GM12873 (cell line): ENCODE measurements around the gene GRSF1.

Source experiments
- CTCF ChIP-seq: IDR thresholded peaks from 2 replicates; pipeline ENCODE4 v1.5.1; 2012; ENCODE audit warnings: low read depth, mild to moderate bottlenecking, moderate library complexity, low read length, control low read depth; ENCODE audit not compliant: insufficient read depth; ENCODE audit errors: missing control alignments

The GRSF1 gene

GRCh38 chr4:70802928-70803580 is 36.6 kb downstream of the GRSF1 start:
- no peak for TF ChIP-seq CTCF

- TF ChIP-seq CTCF, result no peak
Measured at GRCh38 chr4:70801265-70801809, 38.4 kb downstream of the GRSF1 start.

GRCh38 chr4:70793626-70794025 is 46.1 kb downstream of the GRSF1 start:
- no peak for TF ChIP-seq CTCF

- TF ChIP-seq CTCF, result no peak
Measured at GRCh38 chr4:70788733-70789132, 51.0 kb downstream of the GRSF1 start.

GRCh38 chr4:70787496-70787895 is 52.2 kb downstream of the GRSF1 start:
- TF ChIP-seq CTCF, result no peak

GRCh38 chr4:70783096-70783495 is 56.6 kb downstream of the GRSF1 start:
- no peak for TF ChIP-seq CTCF

GRCh38 chr4:70778888-70779422 is 60.7 kb downstream of the GRSF1 start:
- no peak for TF ChIP-seq CTCF
